GM12878 (cell line): ENCODE measurements around the gene YIF1B. TPM values are rescaled to one million over a fixed set of nuclear protein-coding genes. Genes with fewer than 3 reads are reported as not detected.

Source experiments
- ATAC-seq: fragments of 200-7000 bp; cut with Tn5 transposase; 3 replicates; pipeline ENCODE4 v1.9.1; 2020; ENCODE audit warnings: mild to moderate bottlenecking, moderate library complexity
- BruUV-seq: library from RNA; stranded (reverse); fragments of 400-500 nt; replicated peaks from 2 replicates; lab custom pipeline; 2021; lab: Mats Ljungman, UMichigan
- CTCF ChIA-PET: fragments of 300-600 bp; sonication (Branson Sonifier 250); formaldehyde crosslinking; extraction: SDS; loops from one replicate; lab custom pipeline; 2021; ENCODE audit warnings: inconsistent platforms; lab: Yijun Ruan, JAX
- POLR2A ChIA-PET: fragments of 350-600 bp; formaldehyde crosslinking; extraction: SDS; loops from one replicate; lab custom pipeline; 2021; ENCODE audit warnings: inconsistent platforms; lab: Charles Lee
- RAD21 ChIA-PET: fragments of 300-600 bp; sonication (Branson Sonifier 250); formaldehyde crosslinking; loops from one replicate; lab custom pipeline; 2023; ENCODE audit warnings: antibody characterized with exemption; ENCODE audit not compliant: unreplicated experiment; lab: Charles Lee
- SMC1A ChIA-PET: fragments of 300-600 bp; sonication (Branson Sonifier 250); formaldehyde crosslinking; loops from one replicate; lab custom pipeline; 2023; ENCODE audit not compliant: unreplicated experiment, uncharacterized antibody; lab: Charles Lee
- DNase-seq: peaks from one replicate; pipeline ENCODE4 v3.0.0-alpha.2; 2011; ENCODE audit warnings: low read depth, low spot score
- FAIRE-seq: peaks from 3 replicates; lab custom pipeline; 2011; peaks lifted over from hg19 to GRCh38; lab: Jason Lieb, UNC
- H2AFZ ChIP-seq: 2 replicates; pipeline ENCODE4 v1.6.0; 2011; ENCODE audit warnings: low read depth, low read length, control low read depth; ENCODE audit not compliant: control insufficient read depth
- H3K27ac ChIP-seq: 2 replicates; pipeline ENCODE4 v1.5.1; 2011; ENCODE audit warnings: control low read depth; ENCODE audit not compliant: control insufficient read depth, insufficient read depth
- H3K27me3 ChIP-seq, 2 experiments: replicated peaks in 1 of 2; 2 replicates each; pipeline versions ENCODE4 v1.6.0 to v1.6.1; 2011; ENCODE audit warnings: low read length in 1 of 2; ENCODE audit not compliant: control insufficient read depth in 2 of 2, insufficient read depth in 2 of 2
- H3K36me3 ChIP-seq, 2 experiments: 2 replicates each; pipeline ENCODE4 v1.5.1; 2011; ENCODE audit warnings: low read length in 1 of 2; ENCODE audit not compliant: control insufficient read depth in 2 of 2, insufficient read depth in 2 of 2
- H3K4me1 ChIP-seq: 2 replicates; pipeline ENCODE4 v1.6.1; 2011; ENCODE audit warnings: mild to moderate bottlenecking, low read length, moderate library complexity, mixed read lengths; ENCODE audit not compliant: control insufficient read depth, insufficient read depth
- H3K4me2 ChIP-seq: 2 replicates; pipeline ENCODE4 v1.6.0; 2011; ENCODE audit warnings: control low read depth; ENCODE audit not compliant: control insufficient read depth, insufficient read depth
- H3K4me3 ChIP-seq: fragments of 200-600 bp; sonication (generic); 2 replicates; pipeline ENCODE4 v1.5.1; 2016
- H3K79me2 ChIP-seq: 2 replicates; pipeline ENCODE4 v1.6.0; 2011; ENCODE audit warnings: low read length; ENCODE audit not compliant: control insufficient read depth, insufficient read depth
- H3K9ac ChIP-seq: 2 replicates; pipeline ENCODE4 v1.8.0; 2011; ENCODE audit warnings: low read length, control low read depth, mixed read lengths; ENCODE audit not compliant: control insufficient read depth, insufficient read depth
- H3K9me3 ChIP-seq: replicated peaks from 3 replicates; pipeline ENCODE4 v1.5.1; 2011; ENCODE audit warnings: mild to moderate bottlenecking, low read length; ENCODE audit not compliant: control insufficient read depth, insufficient read depth
- H4K20me1 ChIP-seq: 2 replicates; pipeline ENCODE4 v1.6.0; 2011; ENCODE audit not compliant: control insufficient read depth, insufficient read depth
- CBFB ChIP-seq: IDR thresholded peaks from 2 replicates; pipeline ENCODE4 v1.6.1; 2016; ENCODE audit warnings: antibody characterized with exemption, low read depth
- CBX5 ChIP-seq: sonication (generic); IDR thresholded peaks from 2 replicates; pipeline ENCODE4 v1.6.1; 2016; ENCODE audit warnings: low read depth, moderate library complexity, mild to moderate bottlenecking, inconsistent platforms
- DPF2 ChIP-seq: fragments of 450-650 bp; IDR thresholded peaks from 2 replicates; pipeline ENCODE4 v1.6.1; 2017; ENCODE audit warnings: mild to moderate bottlenecking
- E2F8 ChIP-seq: fragments of 450-650 bp; IDR thresholded peaks from 2 replicates; pipeline ENCODE4 v1.6.1; 2018; ENCODE audit warnings: mild to moderate bottlenecking, low read depth, moderate library complexity; ENCODE audit not compliant: partially characterized antibody
- ELK1 ChIP-seq: IDR thresholded peaks from 2 replicates; pipeline ENCODE4 v1.6.1; 2012; ENCODE audit warnings: low read depth, low read length, improper control_type of control experiment
- IRF5 ChIP-seq: fragments of 450-650 bp; IDR thresholded peaks from 2 replicates; pipeline ENCODE4 v1.6.1; 2017; ENCODE audit warnings: borderline replicate concordance
- LARP7 ChIP-seq: fragments of 450-650 bp; IDR thresholded peaks from 2 replicates; pipeline ENCODE4 v1.6.1; 2017; ENCODE audit warnings: mild to moderate bottlenecking
- NKRF ChIP-seq: fragments of 450-650 bp; conservative IDR thresholded peaks from 2 replicates; pipeline ENCODE4 v1.6.1; 2017; ENCODE audit warnings: mild to moderate bottlenecking, moderate library complexity
- RAD21 ChIP-seq: IDR thresholded peaks from 2 replicates; pipeline ENCODE4 v1.6.1; 2011; ENCODE audit warnings: mild to moderate bottlenecking, low read depth, low read length, moderate library complexity; ENCODE audit not compliant: insufficient read depth
- SREBF1 ChIP-seq: IDR thresholded peaks from 2 replicates; pipeline ENCODE4 v1.6.1; 2012; ENCODE audit warnings: mild to moderate bottlenecking, low read length
- YY1 ChIP-seq: IDR thresholded peaks from 2 replicates; pipeline ENCODE4 v1.6.1; 2011; ENCODE audit warnings: low read depth, mild to moderate bottlenecking, low read length
- ZNF274 ChIP-seq: IDR thresholded peaks from one replicate; pipeline ENCODE4 v1.8.0; 2011; ENCODE audit not compliant: insufficient read length, insufficient read depth
- ZNF592 ChIP-seq: fragments of 450-650 bp; IDR thresholded peaks from 2 replicates; pipeline ENCODE4 v1.6.1; 2017; ENCODE audit warnings: mild to moderate bottlenecking, moderate library complexity
- WGBS: methylation state at CpG from one replicate; pipeline ENCODE4 v1.1.6; 2016; ENCODE audit warnings: low lambda C conversion rate; ENCODE audit not compliant: insufficient replicate concordance, insufficient coverage; ENCODE audit errors: missing lambda C conversion rate; 5-methylcytosine and 5-hydroxymethylcytosine counted together
- in situ Hi-C: fragments of 300-500 bp; cut with MboI; formaldehyde crosslinking; loops from 9 replicates; pipeline ENCODE4 v1.14.3; 2018; ENCODE audit warnings: mixed read lengths
- intact Hi-C: fragments of 100-400 bp; cut with micrococcal nuclease; formaldehyde crosslinking; loops from one replicate; pipeline ENCODE4 v1.14.2; 2022; ENCODE audit not compliant: unreplicated experiment
- polyA plus RNA-seq, 11 experiments: library from polyadenylated mRNA; depleted of rRNA in 4 of 11; unstranded in 6 of 11; stranded (reverse) in 5 of 11; fragments of >200 nt; fragmentation: Nextera tagmentation in 4 of 11; fragmentation: Illumina TruSeq in 1 of 11; extraction: Ambion mirVana in 4 of 11; extraction: Trizol in 1 of 11; gene quantifications; 1 replicate in 1 of 11; 2 replicates in 10 of 11; pipeline versions ENCODE4 v1.2.1 to v1.2.3, GENCODE V29; 2011 to 2016; ENCODE audit warnings: inconsistent platforms in 2 of 11, missing spikeins in 2 of 11, low read depth in 1 of 11
- total RNA-seq, 4 experiments: library from RNA; depleted of rRNA in 3 of 4; stranded (reverse); fragments of >200 nt in 3 of 4; fragmentation: Illumina TruSeq in 1 of 4; extraction: Trizol in 1 of 4; gene quantifications; 2 replicates each; pipeline versions ENCODE4 v1.2.1 to v1.2.3, GENCODE V29; 2013 to 2021

YIF1B gene
- total and polyA plus RNA-seq, 10 of the 15 experiments (the other 5 are each of a cell fraction or from before 2014, with no cell fraction given) = 1.3 to 106 (median 53.5) TPM

- no peak overlapping the region for H3K4me2 ChIP-seq
- no peaks in the 10 kb centered on the region for H3K9me3 ChIP-seq
- TF ChIP-seq NKRF (no peak), DPF2 (no peak), ELK1 (no peak), CBX5 (no peak), ZNF592 (no peak), IRF5 (no peak), ZNF274 (no peak), SREBF1 (no peak), YY1 (no peak), RAD21 (no peak), CBFB (no peak), E2F8 (no peak), LARP7 (no peak)
- no peak overlapping the region for H3K9ac ChIP-seq
- ATAC-seq = no peak
- intact Hi-C loops = no loop called here
- in situ Hi-C loops = no loop called here
- H3K79me2 ChIP-seq = no peaks in the 10 kb centered on the region
- FAIRE-seq = no peak
- no peaks in the 10 kb centered on the region for H4K20me1 ChIP-seq
- ChIA-PET RAD21 (no interaction called here), SMC1A (no interaction called here), CTCF (interaction anchor here (0.9 kb wide), 1 partner anchor 81 kb away, joined by 5 read pairs; no protein-coding TSS in a partner anchor), POLR2A (no interaction called here)
- BruUV-seq = no TSS peak
- DNase-seq = no peak
- no peak overlapping the region for H3K27ac ChIP-seq
- no peaks in the 10 kb centered on the region; a peak in 1 of 4 replicates for H3K36me3 ChIP-seq
- no peak overlapping the region for H2AFZ ChIP-seq
- H3K4me3 ChIP-seq = no peak overlapping the region
- H3K27me3 ChIP-seq = no peaks in the 10 kb centered on the region; a peak in 2 of 4 replicates
- WGBS = 46% methylated on average over 4 of the region's 4 CpGs
- H3K4me1 ChIP-seq = no peaks in the 10 kb centered on the region
These were observed 8.7 kb upstream of the YIF1B start for GRCh38 chr19:38324431-38324830.
